ENCODE results near the gene SRD5A1. TPM values are rescaled to one million over a fixed set of nuclear protein-coding genes. Genes with fewer than 3 reads are reported as not detected.

Gene SRD5A1
- total RNA-seq, 1 donor from 2014 or later, result 16.2 TPM

GRCh38 chr5:6592601-6593000 is 40.6 kb upstream of the SRD5A1 start:
- Histone ChIP-seq H3K4me1 (no peaks in the 10 kb centered on the region), H3K9ac (no peak overlapping the region), H3K36me3 (no peaks in the 10 kb centered on the region), H3K9me3 (ENCODE audit: low read depth) (no peaks in the 10 kb centered on the region), H3K79me2 (ENCODE audit: low read depth) (no peaks in the 10 kb centered on the region), H3K4me2 (no peak overlapping the region), H2AFZ (replicated peaks) (no peak overlapping the region), H3K27me3 (peaks cover under 1% of the 10 kb centered on the region), H3F3A (ENCODE audit: low read depth) (no peaks in the 10 kb centered on the region), H4K20me1 (ENCODE audit: low read depth) (no peaks in the 10 kb centered on the region), H3K27ac (no peak overlapping the region), H3K4me3 (no peak overlapping the region)
- Mint-ChIP-seq H3K9me3 (no peaks in the 10 kb centered on the region), H3K4me3 (no peak overlapping the region), H3K36me3 (peaks cover 15% of the 10 kb centered on the region), H3K27ac (no peak overlapping the region), H3K27me3 (ENCODE audit: insufficient read depth, low read depth) (peaks cover 6% of the 10 kb centered on the region), H3K4me1 (no peaks in the 10 kb centered on the region)
- DNase-seq (ENCODE audit: low spot score), result no peak
- TF ChIP-seq EZH2phosphoT487 (IDR thresholded peaks at IDR 0.05) (no peak), EZH2 (IDR thresholded peaks at IDR 0.05) (no peak), CTCF (IDR thresholded peaks at IDR 0.05) (no peak)

GRCh38 chr5:6593148-6594016 is 39.9 kb upstream of the SRD5A1 start:
- H3K4me3 ChIP-seq, result no peak overlapping the region
- no peak overlapping the region for H3K27ac ChIP-seq
- H3K4me1 ChIP-seq, result no peaks in the 10 kb centered on the region
- Mint-ChIP-seq H3K9me3 (no peaks in the 10 kb centered on the region), H3K4me3 (no peak overlapping the region), H3K27me3 (ENCODE audit: insufficient read depth, low read depth) (peaks cover 6% of the 10 kb centered on the region), H3K36me3 (peaks cover 17% of the 10 kb centered on the region), H3K27ac (no peak overlapping the region), H3K4me1 (no peaks in the 10 kb centered on the region)
- H4K20me1 ChIP-seq (ENCODE audit: low read depth), result no peaks in the 10 kb centered on the region
- no peak for TF ChIP-seq CTCF (IDR thresholded peaks at IDR 0.05)
- TF ChIP-seq EZH2phosphoT487 (IDR thresholded peaks at IDR 0.05), result no peak
- no peak for TF ChIP-seq EZH2 (IDR thresholded peaks at IDR 0.05)
- H3K9me3 ChIP-seq (ENCODE audit: low read depth), result no peaks in the 10 kb centered on the region
- no peaks in the 10 kb centered on the region for H3K36me3 ChIP-seq
- no peak overlapping the region for H3K4me2 ChIP-seq
- no peaks in the 10 kb centered on the region for H3F3A ChIP-seq (ENCODE audit: low read depth)
- no peak for DNase-seq (ENCODE audit: low spot score)
- no peak overlapping the region for H2AFZ ChIP-seq (replicated peaks)
- no peaks in the 10 kb centered on the region for H3K27me3 ChIP-seq
- H3K9ac ChIP-seq, result no peak overlapping the region
- no peaks in the 10 kb centered on the region for H3K79me2 ChIP-seq (ENCODE audit: low read depth)

GRCh38 chr5:6594066-6594465 is 39.2 kb upstream of the SRD5A1 start:
- Mint-ChIP-seq H3K4me3 (no peak overlapping the region), H3K9me3 (no peaks in the 10 kb centered on the region), H3K4me1 (no peaks in the 10 kb centered on the region), H3K27ac (no peak overlapping the region), H3K36me3 (peaks cover 17% of the 10 kb centered on the region), H3K27me3 (ENCODE audit: insufficient read depth, low read depth) (peaks cover 6% of the 10 kb centered on the region)
- H4K20me1 ChIP-seq (ENCODE audit: low read depth), result no peaks in the 10 kb centered on the region
- H3F3A ChIP-seq (ENCODE audit: low read depth), result no peaks in the 10 kb centered on the region
- H3K9ac ChIP-seq, result no peak overlapping the region
- no peaks in the 10 kb centered on the region for H3K27me3 ChIP-seq
- H2AFZ ChIP-seq (replicated peaks), result no peak overlapping the region
- H3K4me3 ChIP-seq, result no peak overlapping the region
- TF ChIP-seq EZH2phosphoT487 (IDR thresholded peaks at IDR 0.05), result no peak
- TF ChIP-seq CTCF (IDR thresholded peaks at IDR 0.05), result no peak
- TF ChIP-seq EZH2 (IDR thresholded peaks at IDR 0.05), result no peak
- no peak for DNase-seq (ENCODE audit: low spot score)
- no peak overlapping the region for H3K4me2 ChIP-seq
- H3K27ac ChIP-seq, result no peak overlapping the region
- no peaks in the 10 kb centered on the region for H3K79me2 ChIP-seq (ENCODE audit: low read depth)
- H3K4me1 ChIP-seq, result no peaks in the 10 kb centered on the region
- H3K9me3 ChIP-seq (ENCODE audit: low read depth), result no peaks in the 10 kb centered on the region
- H3K36me3 ChIP-seq, result no peaks in the 10 kb centered on the region

Measured in neural progenitor cell (in vitro differentiated cells).